ENCODE data around the gene TRMT11.

DNA sequence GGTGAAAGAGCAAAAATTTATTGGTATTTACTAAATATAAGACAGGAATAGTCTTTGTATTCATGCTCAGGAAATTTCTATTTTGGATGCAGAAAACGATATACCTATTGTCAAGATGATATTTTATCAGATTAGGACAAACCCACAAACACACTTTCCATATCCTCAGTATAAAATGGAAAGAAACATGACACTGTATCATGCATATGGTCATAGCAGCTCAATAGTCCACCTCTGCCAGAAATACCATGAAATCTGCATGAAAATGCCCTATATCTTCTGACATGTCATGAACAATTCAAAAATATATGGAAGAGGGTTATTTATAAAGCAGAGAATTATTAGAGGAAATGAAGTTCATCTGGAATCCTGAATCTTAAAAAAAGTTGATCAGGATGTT, 41.4 kb upstream of the TRMT11 start:
- TF ChIP-seq, protein P1, sequence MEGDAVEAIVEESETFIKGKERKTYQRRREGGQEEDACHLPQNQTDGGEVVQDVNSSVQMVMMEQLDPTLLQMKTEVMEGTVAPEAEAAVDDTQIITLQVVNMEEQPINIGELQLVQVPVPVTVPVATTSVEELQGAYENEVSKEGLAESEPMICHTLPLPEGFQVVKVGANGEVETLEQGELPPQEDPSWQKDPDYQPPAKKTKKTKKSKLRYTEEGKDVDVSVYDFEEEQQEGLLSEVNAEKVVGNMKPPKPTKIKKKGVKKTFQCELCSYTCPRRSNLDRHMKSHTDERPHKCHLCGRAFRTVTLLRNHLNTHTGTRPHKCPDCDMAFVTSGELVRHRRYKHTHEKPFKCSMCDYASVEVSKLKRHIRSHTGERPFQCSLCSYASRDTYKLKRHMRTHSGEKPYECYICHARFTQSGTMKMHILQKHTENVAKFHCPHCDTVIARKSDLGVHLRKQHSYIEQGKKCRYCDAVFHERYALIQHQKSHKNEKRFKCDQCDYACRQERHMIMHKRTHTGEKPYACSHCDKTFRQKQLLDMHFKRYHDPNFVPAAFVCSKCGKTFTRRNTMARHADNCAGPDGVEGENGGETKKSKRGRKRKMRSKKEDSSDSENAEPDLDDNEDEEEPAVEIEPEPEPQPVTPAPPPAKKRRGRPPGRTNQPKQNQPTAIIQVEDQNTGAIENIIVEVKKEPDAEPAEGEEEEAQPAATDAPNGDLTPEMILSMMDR (conservative IDR thresholded peaks at IDR 0.05): no peak
- no peak for TF ChIP-seq EZH2 (IDR thresholded peaks at IDR 0.05; ENCODE audit: low read depth)

All from PC-9 (cell line).